Measurements from ENCODE around the gene OGFRL1. TPM values are rescaled to one million over a fixed set of nuclear protein-coding genes. Genes with fewer than 3 reads are reported as not detected.

Gene OGFRL1
- total RNA-seq, 1 experiment from 2014 or later, result 70.8 TPM

DNA sequence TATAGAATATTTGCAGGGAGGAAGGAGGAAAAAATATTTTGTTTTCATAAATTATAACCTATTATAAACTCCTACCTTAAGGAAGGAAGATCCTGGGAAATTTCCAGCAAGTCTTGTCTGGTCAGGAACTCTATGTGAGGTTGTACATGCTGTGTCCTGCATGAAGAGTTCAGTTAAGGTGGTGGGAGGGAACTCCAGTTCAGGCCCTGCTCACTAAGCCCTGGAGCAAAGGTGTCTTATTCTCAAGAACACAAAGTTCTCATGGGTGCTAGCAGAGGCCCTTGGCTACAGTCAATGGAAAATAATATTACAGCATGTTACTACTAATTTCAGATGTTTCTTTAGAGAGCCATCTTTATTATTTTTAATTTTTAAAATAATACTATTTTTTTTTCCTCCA, 3.8 kb upstream of the OGFRL1 start:
- intact Hi-C loops (cut with micrococcal nuclease), result loop anchor here (5.0 kb wide), 1 partner anchor 92 kb away; no protein-coding TSS in a partner anchor
- Mint-ChIP-seq H3K4me1 (ENCODE audit: insufficient read depth, unreplicated experiment) (peaks cover 13% of the 10 kb centered on the region), H3K27me3 (ENCODE audit: insufficient read depth, unreplicated experiment) (no peaks in the 10 kb centered on the region), H3K36me3 (ENCODE audit: insufficient read depth, unreplicated experiment) (no peaks in the 10 kb centered on the region), H3K27ac (ENCODE audit: low read depth, unreplicated experiment) (no peak overlapping the region), H3K9me3 (ENCODE audit: unreplicated experiment) (no peaks in the 10 kb centered on the region), H3K4me3 (ENCODE audit: unreplicated experiment) (peak overlapping the region; percentile 30)
- CTCF ChIA-PET, result interaction anchor here (0.7 to 1.5 kb wide), 2 partner anchors 13 to 94 kb away, joined by 3 to 4 read pairs; no protein-coding TSS in a partner anchor
- DNase-seq (ENCODE audit: unreplicated experiment), result peak; percentile 65
- no TSS peak for BruUV-seq (replicated peaks)
- POLR2A ChIA-PET, result interaction anchor here (0.6 kb wide), 1 partner anchor 192 kb away, joined by 3 read pairs; no protein-coding TSS in a partner anchor
- TF ChIP-seq CTCF (IDR thresholded peaks at IDR 0.05; ENCODE audit: unreplicated experiment), result no peak

- TF ChIP-seq CTCF (IDR thresholded peaks at IDR 0.05; ENCODE audit: unreplicated experiment), result no peak
- no peak overlapping the region for H3K27ac Mint-ChIP-seq (ENCODE audit: low read depth, unreplicated experiment)
- peaks cover 29% of the 10 kb centered on the region for H3K4me1 Mint-ChIP-seq (ENCODE audit: insufficient read depth, unreplicated experiment)
- BruUV-seq (replicated peaks), result no TSS peak
- no peaks in the 10 kb centered on the region for H3K9me3 Mint-ChIP-seq (ENCODE audit: unreplicated experiment)
- no peak overlapping the region for H3K4me3 Mint-ChIP-seq (ENCODE audit: unreplicated experiment)
- DNase-seq (ENCODE audit: unreplicated experiment), result no peak
- H3K27me3 Mint-ChIP-seq (ENCODE audit: insufficient read depth, unreplicated experiment), result no peaks in the 10 kb centered on the region
- ChIA-PET POLR2A (interaction anchor here (0.7 to 5.9 kb wide), 4 partner anchors 9 to 119 kb away, joined by 3 to 51 read pairs (median 8); no protein-coding TSS in a partner anchor), CTCF (interaction anchor here (0.6 to 2.3 kb wide), 9 partner anchors 10 to 98 kb away, joined by 3 to 13 read pairs (median 4); no protein-coding TSS in a partner anchor)
- no peaks in the 10 kb centered on the region for H3K36me3 Mint-ChIP-seq (ENCODE audit: insufficient read depth, unreplicated experiment)
- intact Hi-C loops (cut with micrococcal nuclease), result loop anchor here (5.0 kb wide), 1 partner anchor 95 kb away; no protein-coding TSS in a partner anchor
Measured at GRCh38 chr6:71287038-71287437, 1.6 kb upstream of the OGFRL1 start.

DNA sequence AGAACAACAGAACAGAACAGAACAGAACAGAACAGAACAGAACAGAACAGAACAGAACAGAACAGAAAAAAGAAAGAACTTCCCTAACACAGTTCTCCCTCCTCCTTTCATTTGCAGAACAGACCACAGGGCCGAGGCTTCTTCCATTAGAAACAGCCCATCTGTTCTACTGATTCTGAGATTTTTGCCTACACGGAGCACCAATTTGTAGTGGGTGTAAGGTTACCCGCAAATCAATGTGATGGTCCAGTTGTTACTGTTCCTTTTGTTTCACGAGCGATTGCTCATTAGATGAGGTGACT, 734 bp upstream of the OGFRL1 start:
- Mint-ChIP-seq H3K9me3 (ENCODE audit: unreplicated experiment) (no peaks in the 10 kb centered on the region), H3K4me3 (ENCODE audit: unreplicated experiment) (peak overlapping the region; percentile 78), H3K4me1 (ENCODE audit: insufficient read depth, unreplicated experiment) (peaks cover 29% of the 10 kb centered on the region), H3K27me3 (ENCODE audit: insufficient read depth, unreplicated experiment) (no peaks in the 10 kb centered on the region), H3K36me3 (ENCODE audit: insufficient read depth, unreplicated experiment) (no peaks in the 10 kb centered on the region), H3K27ac (ENCODE audit: low read depth, unreplicated experiment) (no peak overlapping the region)
- TF ChIP-seq CTCF (IDR thresholded peaks at IDR 0.05; ENCODE audit: unreplicated experiment), result no peak
- no peak for DNase-seq (ENCODE audit: unreplicated experiment)
- intact Hi-C loops (cut with micrococcal nuclease), result loop anchor here (2.0 to 5.0 kb wide), 2 partner anchors 37 to 96 kb away; no protein-coding TSS in a partner anchor
- no TSS peak for BruUV-seq (replicated peaks)
- ChIA-PET POLR2A (interaction anchor here (0.7 to 5.9 kb wide), 12 partner anchors 8 to 619 kb away, joined by 3 to 52 read pairs (median 4); no protein-coding TSS in a partner anchor), CTCF (interaction anchor here (0.6 to 2.7 kb wide), 22 partner anchors 9 to 473 kb away, joined by 3 to 17 read pairs (median 4); no protein-coding TSS in a partner anchor)

GRCh38 chr6:71289039-71289801, 609 bp downstream of the OGFRL1 start:
- H3K27ac Mint-ChIP-seq (ENCODE audit: low read depth, unreplicated experiment), result peak overlapping the region; percentile 11
- no peak for TF ChIP-seq CTCF (IDR thresholded peaks at IDR 0.05; ENCODE audit: unreplicated experiment)
- ChIA-PET CTCF (interaction anchor here (0.6 to 2.7 kb wide), 12 partner anchors 8 to 155 kb away, joined by 3 to 17 read pairs (median 4); no protein-coding TSS in a partner anchor), POLR2A (interaction anchor here (0.7 to 5.9 kb wide), 9 partner anchors 10 to 202 kb away, joined by 3 to 52 read pairs (median 4); no protein-coding TSS in a partner anchor)
- peak; percentile 37 for DNase-seq (ENCODE audit: unreplicated experiment)
- peak overlapping the region; percentile 78 for H3K4me3 Mint-ChIP-seq (ENCODE audit: unreplicated experiment)
- H3K4me1 Mint-ChIP-seq (ENCODE audit: insufficient read depth, unreplicated experiment), result peaks cover 35% of the 10 kb centered on the region
- no peaks in the 10 kb centered on the region for H3K27me3 Mint-ChIP-seq (ENCODE audit: insufficient read depth, unreplicated experiment)
- BruUV-seq (replicated peaks), result no TSS peak
- intact Hi-C loops (cut with micrococcal nuclease), result loop anchor here (2.0 to 5.0 kb wide), 2 partner anchors 38 to 97 kb away; no protein-coding TSS in a partner anchor
- H3K9me3 Mint-ChIP-seq (ENCODE audit: unreplicated experiment), result no peaks in the 10 kb centered on the region
- peaks cover 9% of the 10 kb centered on the region for H3K36me3 Mint-ChIP-seq (ENCODE audit: insufficient read depth, unreplicated experiment)
